HepG2 (cell line): ENCODE measurements around the gene NAA15. TPM values are rescaled to one million over a fixed set of nuclear protein-coding genes. Genes with fewer than 3 reads are reported as not detected.

Experiments
- ATAC-seq: fragments of 200-7000 bp; cut with Tn5 transposase; 3 replicates; pipeline ENCODE4 v1.9.1; 2020; ENCODE audit warnings: mild to moderate bottlenecking, moderate library complexity
- BruUV-seq: library from RNA; stranded (reverse); fragments of 400-500 nt; replicated peaks from 2 replicates; lab custom pipeline; 2021; lab: Mats Ljungman, UMichigan
- CTCF ChIA-PET: fragments of 300-600 bp; formaldehyde crosslinking; extraction: SDS; loops from one replicate; lab custom pipeline; 2021; ENCODE audit warnings: low total read pairs, inconsistent platforms, low intra/inter-chr PET ratio; lab: Yijun Ruan, JAX
- POLR2A ChIA-PET: fragments of 350-600 bp; sonication (Branson Sonifier 250); formaldehyde crosslinking; loops from one replicate; lab custom pipeline; 2020; ENCODE audit warnings: antibody characterized with exemption, inconsistent platforms; lab: Yijun Ruan, JAX
- DNase-seq: peaks from one replicate; pipeline ENCODE4 v3.0.0-alpha.2; 2015; ENCODE audit warnings: low spot score
- FAIRE-seq: peaks from 3 replicates; lab custom pipeline; 2011; peaks lifted over from hg19 to GRCh38; lab: Jason Lieb, UNC
- H2AFZ ChIP-seq: one replicate; pipeline ENCODE4 v1.6.1; 2011; ENCODE audit warnings: low read length, inconsistent platforms
- H3K27ac ChIP-seq: fragments of 300-600 bp; 3 replicates; pipeline ENCODE4 v1.8.0; 2011; ENCODE audit warnings: mixed run types, mild to moderate bottlenecking, mixed read lengths, low read length, inconsistent platforms; ENCODE audit not compliant: insufficient read depth; ENCODE audit errors: extremely low read length
- H3K27me3 ChIP-seq, 2 experiments: fragments of 200-600 bp in 1 of 2; 2 replicates in 1 of 2; 3 replicates in 1 of 2; pipeline versions ENCODE4 v1.6.0 to v1.8.0; 2011; ENCODE audit warnings: low read length in 2 of 2, mild to moderate bottlenecking in 2 of 2, moderate library complexity in 2 of 2, inconsistent platforms in 1 of 2; ENCODE audit not compliant: insufficient read depth in 2 of 2, control insufficient read depth in 1 of 2
- H3K36me3 ChIP-seq, 2 experiments: fragments of 200-600 bp in 1 of 2; replicated peaks in 1 of 2; 2 replicates in 1 of 2; 3 replicates in 1 of 2; pipeline versions ENCODE4 v1.5.1 to v1.8.0; 2011; ENCODE audit warnings: low read length in 2 of 2, inconsistent platforms in 1 of 2; ENCODE audit not compliant: insufficient read depth in 2 of 2, control insufficient read depth in 1 of 2
- H3K4me1 ChIP-seq: 2 replicates; pipeline ENCODE4 v1.5.1; 2012; ENCODE audit warnings: low read length, inconsistent platforms; ENCODE audit not compliant: insufficient read depth
- H3K4me2 ChIP-seq: 2 replicates; pipeline ENCODE4 v1.6.0; 2011; ENCODE audit warnings: low read depth, low read length, inconsistent platforms
- H3K4me3 ChIP-seq, 3 experiments: fragments of 200-600 bp in 1 of 3; sonication (generic), shearing (Covaris generic) in 1 of 3; replicated peaks in 1 of 3; 2 replicates each; pipeline ENCODE4 v1.5.1; 2011 to 2016; ENCODE audit warnings: low read length in 3 of 3, inconsistent platforms in 2 of 3, low read depth in 2 of 3, mild to moderate bottlenecking in 2 of 3, control low read depth in 1 of 3, mixed read lengths in 1 of 3; ENCODE audit not compliant: insufficient read depth in 1 of 3
- H3K79me2 ChIP-seq: one replicate; pipeline ENCODE4 v1.6.1; 2011; ENCODE audit warnings: low read length, inconsistent platforms; ENCODE audit not compliant: insufficient read depth
- H3K9ac ChIP-seq: 2 replicates; pipeline ENCODE4 v1.6.0; 2011; ENCODE audit warnings: mild to moderate bottlenecking, low read depth, low read length, inconsistent platforms; ENCODE audit not compliant: insufficient read depth
- H3K9me3 ChIP-seq: 2 replicates; pipeline ENCODE4 v1.5.1; 2012; ENCODE audit warnings: mild to moderate bottlenecking, low read length
- H4K20me1 ChIP-seq: 2 replicates; pipeline ENCODE4 v1.6.0; 2011; ENCODE audit warnings: inconsistent platforms, mild to moderate bottlenecking, low read length, moderate library complexity; ENCODE audit not compliant: insufficient read depth
- FOXK2 ChIP-seq: fragments of 450-650 bp; IDR thresholded peaks from 2 replicates; pipeline ENCODE4 v1.6.1; 2016
- MAFF ChIP-seq: IDR thresholded peaks from 2 replicates; pipeline ENCODE4 v1.6.1; 2011; ENCODE audit warnings: low read depth, low read length, improper control_type of control experiment
- MAFG ChIP-seq: sonication (generic); formaldehyde crosslinking; IDR thresholded peaks from 2 replicates; pipeline ENCODE4 v1.5.1; 2020; ENCODE audit warnings: mild to moderate bottlenecking, missing genetic modification reagents
- MAFK ChIP-seq, 2 experiments: IDR thresholded peaks in 1 of 2; conservative IDR thresholded peaks in 1 of 2; 2 replicates each; pipeline ENCODE4 v1.6.1; 2011; ENCODE audit warnings: improper control_type of control experiment in 2 of 2, low read length in 2 of 2
- MYNN ChIP-seq: sonication (generic); formaldehyde crosslinking; IDR thresholded peaks from 2 replicates; pipeline ENCODE4 v1.4.0; 2020; ENCODE audit warnings: mild to moderate bottlenecking, low read depth, missing genetic modification reagents
- NCOR1 ChIP-seq: fragments of 200-600 bp; sonication (generic); IDR thresholded peaks from 2 replicates; pipeline ENCODE4 v1.7.0; 2017; ENCODE audit warnings: antibody characterized with exemption, low read length, borderline replicate concordance
- TAF15 ChIP-seq: fragments of 200-400 bp; formaldehyde crosslinking; IDR thresholded peaks from one replicate; pipeline ENCODE4 v1.6.1; 2018; ENCODE audit warnings: mild to moderate bottlenecking, low read depth, low read length; ENCODE audit not compliant: poor library complexity, severe bottlenecking
- ZNF101 ChIP-seq: sonication (generic); formaldehyde crosslinking; IDR thresholded peaks from 2 replicates; pipeline ENCODE4 v1.4.0; 2020; ENCODE audit warnings: mild to moderate bottlenecking, low read depth, missing genetic modification reagents, borderline replicate concordance
- WGBS: methylation state at CpG from one replicate; pipeline ENCODE4 v1.1.6; 2017; ENCODE audit warnings: low lambda C conversion rate; 5-methylcytosine and 5-hydroxymethylcytosine counted together
- in situ Hi-C: cut with HindIII; loops from 2 replicates; pipeline ENCODE4 v1.10.0; 2017; ENCODE audit warnings: low pct_unique_long_range_greater_than_20kb; ENCODE audit not compliant: extremely low pct_ligation_motif_present
- intact Hi-C: fragments of 100-400 bp; cut with micrococcal nuclease; formaldehyde crosslinking; loops from one replicate; pipeline ENCODE4 v1.10.0; 2022; ENCODE audit not compliant: unreplicated experiment
- polyA plus RNA-seq, 8 experiments: library from polyadenylated mRNA; depleted of rRNA in 3 of 8; stranded (reverse) in 7 of 8; unstranded in 1 of 8; fragments of >200 nt; fragmentation: Illumina TruSeq in 4 of 8; extraction: Trizol in 4 of 8; gene quantifications; 2 replicates each; pipeline versions ENCODE4 v1.2.1 to v1.2.3, GENCODE V29; 2011 to 2016; ENCODE audit warnings: low read depth in 4 of 8, missing spikeins in 1 of 8, mixed read lengths in 1 of 8; ENCODE audit not compliant: insufficient read depth in 1 of 8
- total RNA-seq, 5 experiments: library from RNA; depleted of rRNA; stranded (reverse); fragments of >200 nt; fragmentation: Illumina TruSeq; extraction: Trizol; gene quantifications; 2 replicates each; pipeline ENCODE4 v1.2.3, GENCODE V29; 2016; ENCODE audit warnings: low read depth in 1 of 5
- TF ChIP-seq, protein P1 (sequence below): sonication (generic); formaldehyde crosslinking; IDR thresholded peaks from 2 replicates; pipeline ENCODE4 v1.4.0; 2020; ENCODE audit warnings: mild to moderate bottlenecking, missing genetic modification reagents

NAA15 gene
- total and polyA plus RNA-seq, 2 of the 13 experiments (the other 11 are each of a cell fraction or from before 2014, with no cell fraction given), result 6.2 to 50.2 TPM

DNA sequence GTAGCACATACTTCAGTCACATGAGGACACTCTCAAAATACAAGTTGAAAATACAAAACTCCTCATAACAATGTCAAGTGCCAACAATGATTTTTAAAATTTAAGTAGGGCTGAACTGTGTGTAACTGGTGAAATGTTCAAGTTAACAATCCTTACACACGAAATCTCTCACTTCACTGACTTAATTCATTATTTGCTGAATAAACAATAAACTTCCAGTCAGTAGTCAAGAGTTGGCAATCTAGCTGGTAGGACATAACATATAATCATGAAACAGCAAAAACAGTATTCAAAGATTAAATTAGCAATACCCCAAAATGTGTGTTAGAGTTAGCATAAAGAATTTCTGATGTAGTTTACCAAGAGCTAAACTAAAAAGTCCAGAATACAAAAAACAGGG, 150.7 kb downstream of the NAA15 start:
- Histone ChIP-seq H3K36me3 (no peaks in the 10 kb centered on the region), H3K27ac (peak overlapping the region; percentile 97), H3K4me3 (peak overlapping the region; percentile 68 to 95 (median 93); a peak in 5 of 6 replicates), H3K9me3 (no peaks in the 10 kb centered on the region), H2AFZ (no peak overlapping the region)
- intact Hi-C loops, result loop anchor here (5.0 kb wide), 1 partner anchor 150 kb away; the partner anchor contains the start of genes NAA15 and NDUFC1
- in situ Hi-C loops, result no loop called here
- TF ChIP-seq MAFK (conservative IDR thresholded peaks at IDR 0.05 in 1 of 2, IDR thresholded peaks at IDR 0.05 in 1 of 2; ENCODE audit: low read length in 2 of 2) (peak; percentile 91 to 92), MYNN (CRISPR knock-in tag) (no peak), MAFF (peak; percentile 90)
- TF ChIP-seq, all 625 proteins: peak for 2
- Histone ChIP-seq H3K4me2 (peak overlapping the region; percentile 94), H3K4me1 (peaks cover 48% of the 10 kb centered on the region), H3K27me3 (no peaks in the 10 kb centered on the region; a peak in 1 of 5 replicates), H3K79me2 (peaks cover 41% of the 10 kb centered on the region), H3K9ac (peak overlapping the region; percentile 84), H4K20me1 (no peaks in the 10 kb centered on the region; the same call in 1 of the 2 replicates)
- FAIRE-seq, result no peak
- ATAC-seq, result no peak
- no TSS peak for BruUV-seq
- no peak for DNase-seq
- POLR2A ChIA-PET, result interaction anchor here (1.3 kb wide), 1 partner anchor 19 kb away, joined by 3 read pairs; no protein-coding TSS in a partner anchor
- WGBS, result 54% methylated on average over 1 of the region's 1 CpG
- CTCF ChIA-PET, result interaction anchor here (0.8 kb wide), 1 partner anchor 46 kb away, joined by 3 read pairs; no protein-coding TSS in a partner anchor

DNA sequence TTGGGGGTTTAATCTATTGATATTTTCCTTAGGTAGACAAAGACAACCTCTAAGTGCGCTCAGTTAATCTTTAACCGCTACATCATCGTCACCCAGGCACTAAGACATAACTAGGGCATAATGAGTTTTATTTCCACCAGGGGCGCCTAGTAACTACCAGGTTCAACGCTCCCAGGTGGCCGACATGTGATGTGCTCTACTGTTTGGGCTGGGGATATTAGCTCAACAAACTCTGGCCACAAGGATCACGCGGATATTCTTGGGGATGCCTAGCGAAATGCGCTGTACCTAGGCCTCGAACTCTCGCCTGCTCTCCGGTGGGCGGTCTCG, 151.7 kb downstream of the NAA15 start:
- WGBS, result 0% methylated on average over 4 of the region's 15 CpGs
- intact Hi-C loops, result loop anchor here (1.0 to 5.0 kb wide), 2 partner anchors 37 to 151 kb away; partner anchors contain the start of genes NAA15 and NDUFC1
- ATAC-seq (peak; percentile 76), DNase-seq (peak; percentile 88), FAIRE-seq (no peak)
- Histone ChIP-seq H3K27me3 (no peaks in the 10 kb centered on the region; a peak in 1 of 5 replicates), H2AFZ (peak overlapping the region; percentile 48), H3K79me2 (peaks cover 51% of the 10 kb centered on the region), H3K4me3 (peak overlapping the region; percentile 68 to 95 (median 93)), H3K36me3 (no peaks in the 10 kb centered on the region), H4K20me1 (peaks cover 2% of the 10 kb centered on the region), H3K4me1 (peaks cover 53% of the 10 kb centered on the region), H3K4me2 (peak overlapping the region; percentile 94), H3K27ac (peak overlapping the region; percentile 97), H3K9me3 (no peaks in the 10 kb centered on the region), H3K9ac (peak overlapping the region; percentile 84)
- ChIA-PET POLR2A (interaction anchor here (0.6 to 1.3 kb wide), 3 partner anchors 20 to 411 kb away, joined by 3 to 5 read pairs (median 4); no protein-coding TSS in a partner anchor), CTCF (interaction anchor here (0.8 kb wide), 2 partner anchors 37 to 45 kb away, joined by 3 to 4 read pairs; no protein-coding TSS in a partner anchor)
- BruUV-seq, result no TSS peak
- in situ Hi-C loops, result no loop called here
- TF ChIP-seq MAFG (CRISPR knock-in tag), result no peak
- no peak for TF ChIP-seq FOXK2
- TF ChIP-seq TAF15, result no peak
- TF ChIP-seq, protein P1, sequence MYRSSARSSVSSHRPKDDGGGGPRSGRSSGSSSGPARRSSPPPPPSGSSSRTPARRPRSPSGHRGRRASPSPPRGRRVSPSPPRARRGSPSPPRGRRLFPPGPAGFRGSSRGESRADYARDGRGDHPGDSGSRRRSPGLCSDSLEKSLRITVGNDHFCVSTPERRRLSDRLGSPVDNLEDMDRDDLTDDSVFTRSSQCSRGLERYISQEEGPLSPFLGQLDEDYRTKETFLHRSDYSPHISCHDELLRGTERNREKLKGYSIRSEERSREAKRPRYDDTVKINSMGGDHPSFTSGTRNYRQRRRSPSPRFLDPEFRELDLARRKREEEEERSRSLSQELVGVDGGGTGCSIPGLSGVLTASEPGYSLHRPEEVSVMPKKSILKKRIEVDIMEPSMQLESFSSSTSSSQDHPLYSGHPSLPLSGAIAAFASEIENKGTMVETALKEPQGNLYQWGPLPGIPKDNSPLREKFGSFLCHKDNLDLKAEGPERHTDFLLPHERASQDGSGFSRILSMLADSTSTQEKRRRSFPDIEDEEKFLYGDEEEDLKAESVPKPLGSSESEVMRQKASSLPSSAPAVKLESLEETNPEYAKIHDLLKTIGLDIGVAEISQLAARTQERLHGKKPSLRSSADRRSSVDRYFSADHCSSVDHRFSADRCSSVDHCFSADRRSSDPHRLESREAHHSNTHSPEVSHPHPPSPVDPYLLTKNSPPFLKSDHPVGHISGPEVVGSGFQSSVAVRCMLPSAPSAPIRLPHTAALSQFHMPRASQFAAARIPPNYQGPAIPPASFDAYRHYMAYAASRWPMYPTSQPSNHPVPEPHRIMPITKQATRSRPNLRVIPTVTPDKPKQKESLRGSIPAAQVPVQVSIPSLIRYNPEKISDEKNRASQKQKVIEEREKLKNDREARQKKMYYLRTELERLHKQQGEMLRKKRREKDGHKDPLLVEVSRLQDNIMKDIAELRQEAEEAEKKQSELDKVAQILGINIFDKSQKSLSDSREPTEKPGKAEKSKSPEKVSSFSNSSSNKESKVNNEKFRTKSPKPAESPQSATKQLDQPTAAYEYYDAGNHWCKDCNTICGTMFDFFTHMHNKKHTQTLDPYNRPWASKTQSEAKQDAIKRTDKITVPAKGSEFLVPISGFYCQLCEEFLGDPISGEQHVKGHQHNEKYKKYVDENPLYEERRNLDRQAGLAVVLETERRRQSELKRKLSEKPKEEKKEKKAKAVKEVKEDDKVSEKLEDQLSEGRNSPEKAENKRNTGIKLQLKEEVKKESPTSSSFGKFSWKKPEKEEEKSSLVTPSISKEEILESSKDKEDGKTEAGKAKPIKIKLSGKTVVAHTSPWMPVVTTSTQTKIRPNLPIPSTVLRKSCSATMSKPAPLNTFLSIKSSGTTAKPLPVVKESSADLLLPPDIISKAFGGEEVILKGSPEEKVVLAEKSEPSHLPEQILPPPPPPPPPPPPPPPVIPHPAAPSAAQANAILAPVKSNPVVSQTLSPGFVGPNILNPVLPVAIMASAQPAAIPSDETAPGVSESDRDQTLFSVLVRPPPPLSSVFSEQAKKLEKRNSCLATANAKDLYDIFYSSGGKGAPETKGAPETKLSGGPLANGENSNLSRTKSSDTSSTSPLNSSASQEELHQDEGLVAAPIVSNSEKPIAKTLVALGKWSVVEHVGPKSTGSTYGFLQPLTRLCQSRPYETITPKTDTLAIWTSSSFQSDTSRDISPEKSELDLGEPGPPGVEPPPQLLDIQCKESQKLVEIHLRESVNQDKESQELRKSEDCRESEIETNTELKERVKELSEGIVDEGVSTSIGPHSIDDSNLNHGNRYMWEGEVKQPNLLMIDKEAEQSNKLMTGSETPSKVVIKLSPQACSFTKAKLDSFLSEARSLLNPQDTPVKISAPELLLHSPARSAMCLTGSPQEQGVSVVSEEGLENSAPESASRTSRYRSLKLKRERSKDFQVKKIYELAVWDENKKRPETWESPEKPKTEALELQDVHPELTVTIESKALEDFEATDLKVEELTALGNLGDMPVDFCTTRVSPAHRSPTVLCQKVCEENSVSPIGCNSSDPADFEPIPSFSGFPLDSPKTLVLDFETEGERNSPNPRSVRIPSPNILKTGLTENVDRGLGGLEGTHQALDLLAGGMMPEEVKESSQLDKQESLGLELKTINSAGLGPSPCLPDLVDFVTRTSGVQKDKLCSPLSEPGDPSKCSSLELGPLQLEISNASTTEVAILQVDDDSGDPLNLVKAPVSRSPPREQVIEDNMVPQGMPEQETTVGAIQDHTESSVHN (CRISPR knock-in tag), result no peak
- TF ChIP-seq ZNF101, result no peak
- no peak for TF ChIP-seq NCOR1
